Upper lobe of right lung (tissue), 1 donor: ENCODE measurements around the gene TFDP2. TPM values are rescaled to one million over a fixed set of nuclear protein-coding genes. Genes with fewer than 3 reads are reported as not detected.

Source experiments
- total RNA-seq: library from RNA; stranded (reverse); fragmentation: NEBNext Ultra II Directional; extraction: Animal tissue kit (Norgen Biotek cat#: 25700); gene quantifications from one replicate; pipeline ENCODE4 v1.2.1, GENCODE V29; 2021
- donor health status: DM: no; HTN: yes; CAD: no; lungs with severe emphysema.

Gene TFDP2
- total RNA-seq, 1 donor from 2014 or later = 26.7 TPM

Other genes with a start within 250 kb of the TFDP2 start
- gene GK5, start 76.0 kb upstream of the TFDP2 start, total RNA-seq = 17.7 TPM